Type B pancreatic cell (in vitro differentiated cells): Measurements from ENCODE around the gene RHOB. TPM values are rescaled to one million over a fixed set of nuclear protein-coding genes. Genes with fewer than 3 reads are reported as not detected.

ENCODE experiments used
- DNase-seq: peaks from one replicate; pipeline ENCODE4 v3.0.0; 2021; ENCODE audit warnings: mixed read lengths; ENCODE audit not compliant: unreplicated experiment; ENCODE audit errors: extremely low spot score
- H3K27ac Mint-ChIP-seq: 2 replicates; pipeline ENCODE4 v1.8.0; 2021; ENCODE audit warnings: mild to moderate bottlenecking, mixed read lengths
- H3K27me3 Mint-ChIP-seq: 2 replicates; pipeline ENCODE4 v1.8.0; 2021; ENCODE audit warnings: mixed read lengths
- H3K36me3 Mint-ChIP-seq: 2 replicates; pipeline ENCODE4 v1.8.0; 2021; ENCODE audit warnings: mixed read lengths
- H3K4me1 Mint-ChIP-seq: one replicate; pipeline ENCODE4 v1.8.0; 2021; ENCODE audit warnings: mixed read lengths; ENCODE audit not compliant: unreplicated experiment
- H3K4me3 Mint-ChIP-seq: 2 replicates; pipeline ENCODE4 v1.8.0; 2021; ENCODE audit warnings: mild to moderate bottlenecking, mixed read lengths
- H3K9me3 Mint-ChIP-seq: 2 replicates; pipeline ENCODE4 v1.8.0; 2021; ENCODE audit warnings: mixed read lengths
- total RNA-seq: library from RNA; stranded (reverse); gene quantifications from 2 replicates; pipeline ENCODE4 v1.2.1, GENCODE V29; 2021; ENCODE audit warnings: low replicate concordance
- TF ChIP-seq, protein P1 (sequence below): fragments of 200-600 bp; sonication (generic); conservative IDR thresholded peaks from 2 replicates; pipeline ENCODE4 v1.5.0; 2021; ENCODE audit warnings: antibody characterized with exemption, mild to moderate bottlenecking

Gene RHOB
- total RNA-seq, 1 donor from 2014 or later = 82.8 TPM

DNA sequence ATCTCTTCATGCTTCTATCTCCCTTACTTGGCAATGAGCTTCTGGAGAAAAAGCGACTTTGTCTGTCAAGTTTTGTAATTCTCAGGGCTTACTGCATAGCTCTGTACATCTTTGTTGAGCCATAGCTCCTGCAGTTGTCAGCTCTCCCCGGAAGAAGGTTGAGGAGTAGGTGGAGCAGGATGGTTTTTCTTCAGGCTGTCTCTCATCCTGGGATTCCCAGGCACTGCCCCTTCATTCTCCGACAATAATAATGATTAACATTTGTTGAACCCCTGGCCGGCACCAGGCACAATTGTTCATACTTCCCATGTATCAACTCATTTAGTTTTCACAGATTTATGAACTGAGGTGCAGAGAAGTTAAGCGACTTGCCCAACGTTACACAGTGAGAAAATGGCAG lies 23.5 kb upstream of the RHOB start:
- Mint-ChIP-seq H3K27ac (no peak overlapping the region), H3K9me3 (no peaks in the 10 kb centered on the region), H3K4me3 (no peak overlapping the region), H3K4me1 (peaks cover 23% of the 10 kb centered on the region), H3K27me3 (peaks cover 4% of the 10 kb centered on the region), H3K36me3 (no peaks in the 10 kb centered on the region)
- DNase-seq = no peak
- TF ChIP-seq, protein P1, sequence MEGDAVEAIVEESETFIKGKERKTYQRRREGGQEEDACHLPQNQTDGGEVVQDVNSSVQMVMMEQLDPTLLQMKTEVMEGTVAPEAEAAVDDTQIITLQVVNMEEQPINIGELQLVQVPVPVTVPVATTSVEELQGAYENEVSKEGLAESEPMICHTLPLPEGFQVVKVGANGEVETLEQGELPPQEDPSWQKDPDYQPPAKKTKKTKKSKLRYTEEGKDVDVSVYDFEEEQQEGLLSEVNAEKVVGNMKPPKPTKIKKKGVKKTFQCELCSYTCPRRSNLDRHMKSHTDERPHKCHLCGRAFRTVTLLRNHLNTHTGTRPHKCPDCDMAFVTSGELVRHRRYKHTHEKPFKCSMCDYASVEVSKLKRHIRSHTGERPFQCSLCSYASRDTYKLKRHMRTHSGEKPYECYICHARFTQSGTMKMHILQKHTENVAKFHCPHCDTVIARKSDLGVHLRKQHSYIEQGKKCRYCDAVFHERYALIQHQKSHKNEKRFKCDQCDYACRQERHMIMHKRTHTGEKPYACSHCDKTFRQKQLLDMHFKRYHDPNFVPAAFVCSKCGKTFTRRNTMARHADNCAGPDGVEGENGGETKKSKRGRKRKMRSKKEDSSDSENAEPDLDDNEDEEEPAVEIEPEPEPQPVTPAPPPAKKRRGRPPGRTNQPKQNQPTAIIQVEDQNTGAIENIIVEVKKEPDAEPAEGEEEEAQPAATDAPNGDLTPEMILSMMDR = no peak

DNA sequence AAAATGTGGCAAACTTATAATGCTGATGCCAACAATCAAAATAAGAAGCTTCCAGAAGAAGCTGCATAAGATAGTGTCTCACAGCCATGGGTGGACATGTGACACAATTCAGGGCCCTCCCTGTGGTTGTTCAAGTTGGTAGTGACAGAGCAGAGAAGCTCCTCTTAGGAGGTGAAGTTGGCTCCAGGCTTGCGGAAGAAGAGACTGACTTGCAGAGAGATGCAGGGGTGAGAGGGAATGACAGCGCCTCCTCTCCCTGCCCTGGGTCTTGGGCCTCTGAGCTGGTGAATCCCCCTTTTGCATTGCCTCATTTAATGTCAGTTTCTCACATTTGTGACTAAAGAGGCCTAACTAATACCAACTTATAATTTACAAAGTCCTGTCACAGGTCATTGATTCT lies 23.0 kb upstream of the RHOB start:
- peaks cover 22% of the 10 kb centered on the region for H3K4me1 Mint-ChIP-seq
- TF ChIP-seq, protein P1 = no peak
- H3K4me3 Mint-ChIP-seq = no peak overlapping the region
- DNase-seq = no peak
- no peaks in the 10 kb centered on the region for H3K9me3 Mint-ChIP-seq
- peaks cover 4% of the 10 kb centered on the region for H3K27me3 Mint-ChIP-seq
- no peak overlapping the region for H3K27ac Mint-ChIP-seq
- H3K36me3 Mint-ChIP-seq = no peaks in the 10 kb centered on the region

DNA sequence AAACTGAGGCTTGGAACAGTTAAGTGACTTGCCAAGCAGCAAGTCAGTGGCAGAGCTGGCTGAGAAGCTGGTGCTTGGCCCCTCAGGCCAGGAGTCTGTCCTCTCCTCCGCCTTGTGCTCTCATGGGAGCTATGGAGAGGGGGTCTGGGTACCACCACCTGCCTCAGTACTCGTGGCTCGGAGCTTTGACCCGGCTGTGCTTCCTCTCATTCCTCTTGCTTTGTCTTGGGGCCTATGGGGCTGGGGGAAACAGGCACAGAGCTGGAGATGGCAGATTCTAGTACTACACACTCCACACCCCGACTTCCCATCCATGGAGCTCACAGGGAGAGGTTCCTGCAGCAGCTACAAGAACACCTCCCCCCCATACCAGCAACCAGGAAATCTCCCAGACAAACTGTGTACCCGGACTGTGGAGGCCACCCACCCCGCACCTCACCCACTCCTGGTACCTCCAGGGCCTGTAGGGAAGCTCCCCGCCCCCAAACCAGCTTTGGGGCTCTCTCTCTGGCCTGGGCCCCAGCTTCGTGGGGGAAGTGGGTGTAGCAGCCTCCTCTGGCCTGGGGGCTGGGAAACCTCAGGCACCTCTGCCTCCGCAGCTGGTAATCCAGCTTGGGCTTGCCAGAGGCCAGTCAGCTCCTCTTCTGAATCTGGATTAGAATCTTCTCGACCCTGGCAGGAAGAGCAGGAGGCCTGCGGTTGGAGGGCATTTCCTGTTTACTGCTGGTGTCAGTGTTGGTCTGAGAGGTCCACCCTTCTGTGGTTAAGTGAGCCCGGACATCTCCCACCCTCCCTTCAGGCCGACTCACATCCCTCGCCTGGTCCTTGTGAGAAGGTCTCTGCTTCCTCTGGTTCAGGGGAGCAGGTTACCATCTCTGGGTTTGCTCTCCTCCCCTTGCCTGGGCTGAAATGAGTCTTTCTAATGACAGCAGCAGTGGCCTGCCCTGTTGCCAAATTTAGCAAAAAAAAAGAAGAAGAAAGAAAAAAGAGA lies 22.3 kb upstream of the RHOB start:
- Mint-ChIP-seq H3K4me3 (no peak overlapping the region), H3K27me3 (peaks cover 4% of the 10 kb centered on the region), H3K9me3 (no peaks in the 10 kb centered on the region), H3K4me1 (peaks cover 16% of the 10 kb centered on the region), H3K27ac (no peak overlapping the region), H3K36me3 (no peaks in the 10 kb centered on the region)
- TF ChIP-seq, protein P1 = no peak
- DNase-seq = no peak

DNA sequence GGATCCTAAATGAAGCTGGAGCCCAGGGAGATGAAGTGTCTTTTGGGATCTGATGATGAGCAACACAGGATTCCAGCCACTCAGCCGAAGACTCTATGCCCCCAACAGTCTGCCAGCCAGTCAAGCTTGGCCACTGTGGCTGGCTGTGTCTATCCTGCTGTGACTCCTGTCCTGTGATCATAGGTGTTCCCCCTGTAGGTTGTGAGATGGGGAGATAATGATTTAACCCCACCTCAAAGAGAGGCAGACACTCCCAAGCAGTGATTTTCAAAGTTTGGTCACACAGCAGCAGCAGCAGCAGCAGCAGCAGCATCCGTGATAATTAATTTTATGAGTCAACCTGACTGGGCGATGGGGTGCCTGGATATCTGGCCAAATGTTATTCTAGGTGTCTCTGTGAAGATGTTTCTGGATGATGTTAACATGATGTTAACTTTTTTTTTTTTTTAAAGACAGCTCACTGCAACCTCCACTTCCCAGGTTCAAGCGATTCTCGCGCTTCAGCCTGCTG lies 21.4 kb upstream of the RHOB start:
- peak; percentile 24 for DNase-seq
- Mint-ChIP-seq H3K27ac (no peak overlapping the region), H3K4me3 (no peak overlapping the region), H3K27me3 (peaks cover 4% of the 10 kb centered on the region), H3K4me1 (peaks cover 12% of the 10 kb centered on the region), H3K9me3 (no peaks in the 10 kb centered on the region), H3K36me3 (no peaks in the 10 kb centered on the region)
- TF ChIP-seq, protein P1 = no peak

DNA sequence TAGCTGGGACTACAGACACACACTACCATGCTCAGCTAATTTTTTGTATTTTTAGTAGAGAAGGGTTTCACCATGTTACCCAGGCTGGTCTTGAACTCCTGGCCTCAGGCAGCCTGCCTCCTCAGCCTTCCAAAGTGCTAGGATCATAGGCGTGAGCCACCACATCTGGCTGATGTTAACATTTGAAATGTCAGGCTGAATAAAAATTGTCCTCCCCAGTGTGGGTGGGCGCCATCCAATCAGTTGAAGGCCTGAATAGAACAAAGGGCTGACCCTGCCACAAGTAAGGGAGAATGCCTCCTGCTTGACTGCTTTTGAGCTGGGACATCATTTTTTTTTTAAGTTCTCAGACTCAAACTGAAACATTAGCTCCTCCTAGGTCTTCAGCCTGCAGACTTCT lies 21.0 kb upstream of the RHOB start:
- Mint-ChIP-seq H3K4me1 (peaks cover 12% of the 10 kb centered on the region), H3K36me3 (no peaks in the 10 kb centered on the region)

More for the DNA sequence above, 21.0 kb upstream of the RHOB start:
- DNase-seq = peak; percentile 27
- TF ChIP-seq, protein P1 = no peak
- Mint-ChIP-seq H3K27ac (no peak overlapping the region), H3K27me3 (peaks cover 4% of the 10 kb centered on the region), H3K9me3 (no peaks in the 10 kb centered on the region), H3K4me3 (no peak overlapping the region)
